Suprapubic skin (tissue), 4 donors: ENCODE data around the gene XCR1.

Experiments used
- POLR2A ChIP-seq, 2 donors: fragments of 450-650 bp; IDR thresholded peaks; one replicate each; pipeline ENCODE4 v1.6.1; 2017; ENCODE audit warnings: antibody characterized with exemption in 2 of 2, mild to moderate bottlenecking in 2 of 2, moderate library complexity in 2 of 2
- POLR2AphosphoS5 ChIP-seq, 3 donors: sonication (generic); formaldehyde crosslinking; IDR thresholded peaks; one replicate each; pipeline ENCODE4 v1.6.1; 2017; ENCODE audit warnings: antibody characterized with exemption in 3 of 3
- TF ChIP-seq, protein P1 (sequence below), 2 donors: fragments of 200-600 bp in 1 of 2; fragments of 450-650 bp in 1 of 2; sonication (generic) in 1 of 2; IDR thresholded peaks; one replicate each; pipeline ENCODE4 v1.5.1; 2016 to 2019; ENCODE audit warnings: antibody characterized with exemption in 2 of 2, mild to moderate bottlenecking in 1 of 2, moderate library complexity in 1 of 2

DNA sequence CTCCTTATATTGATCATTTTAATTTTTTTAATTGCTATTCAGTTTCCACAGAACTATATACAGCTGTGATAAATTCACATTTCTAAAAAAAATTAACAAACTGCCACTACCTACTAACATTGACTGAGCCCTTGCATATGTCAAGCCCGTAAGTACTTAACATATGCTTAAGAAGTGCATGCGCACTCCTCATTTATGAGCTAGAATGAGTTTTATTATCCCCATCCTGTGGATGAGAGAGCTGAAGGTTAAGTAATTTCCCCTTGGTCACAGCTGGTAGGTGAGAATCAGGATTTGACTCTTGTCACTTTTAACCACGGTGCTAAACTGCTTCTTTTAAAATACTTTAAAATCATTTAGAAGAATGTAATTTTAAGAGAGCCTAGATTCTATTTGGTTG, 58.2 kb downstream of the XCR1 start:
- TF ChIP-seq, protein P1, sequence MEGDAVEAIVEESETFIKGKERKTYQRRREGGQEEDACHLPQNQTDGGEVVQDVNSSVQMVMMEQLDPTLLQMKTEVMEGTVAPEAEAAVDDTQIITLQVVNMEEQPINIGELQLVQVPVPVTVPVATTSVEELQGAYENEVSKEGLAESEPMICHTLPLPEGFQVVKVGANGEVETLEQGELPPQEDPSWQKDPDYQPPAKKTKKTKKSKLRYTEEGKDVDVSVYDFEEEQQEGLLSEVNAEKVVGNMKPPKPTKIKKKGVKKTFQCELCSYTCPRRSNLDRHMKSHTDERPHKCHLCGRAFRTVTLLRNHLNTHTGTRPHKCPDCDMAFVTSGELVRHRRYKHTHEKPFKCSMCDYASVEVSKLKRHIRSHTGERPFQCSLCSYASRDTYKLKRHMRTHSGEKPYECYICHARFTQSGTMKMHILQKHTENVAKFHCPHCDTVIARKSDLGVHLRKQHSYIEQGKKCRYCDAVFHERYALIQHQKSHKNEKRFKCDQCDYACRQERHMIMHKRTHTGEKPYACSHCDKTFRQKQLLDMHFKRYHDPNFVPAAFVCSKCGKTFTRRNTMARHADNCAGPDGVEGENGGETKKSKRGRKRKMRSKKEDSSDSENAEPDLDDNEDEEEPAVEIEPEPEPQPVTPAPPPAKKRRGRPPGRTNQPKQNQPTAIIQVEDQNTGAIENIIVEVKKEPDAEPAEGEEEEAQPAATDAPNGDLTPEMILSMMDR (IDR thresholded peaks at IDR 0.05): no peak
- TF ChIP-seq POLR2A (IDR thresholded peaks at IDR 0.05) (no peak), POLR2AphosphoS5 (IDR thresholded peaks at IDR 0.05) (no peak)
